ENCODE measurements around the gene ZNF804B.
"Not testable (repeated sequence)": the region's sequence is repeated elsewhere in the genome, so short reads cannot be mapped to it uniquely, and the experiment has no call there.

The ZNF804B gene

DNA sequence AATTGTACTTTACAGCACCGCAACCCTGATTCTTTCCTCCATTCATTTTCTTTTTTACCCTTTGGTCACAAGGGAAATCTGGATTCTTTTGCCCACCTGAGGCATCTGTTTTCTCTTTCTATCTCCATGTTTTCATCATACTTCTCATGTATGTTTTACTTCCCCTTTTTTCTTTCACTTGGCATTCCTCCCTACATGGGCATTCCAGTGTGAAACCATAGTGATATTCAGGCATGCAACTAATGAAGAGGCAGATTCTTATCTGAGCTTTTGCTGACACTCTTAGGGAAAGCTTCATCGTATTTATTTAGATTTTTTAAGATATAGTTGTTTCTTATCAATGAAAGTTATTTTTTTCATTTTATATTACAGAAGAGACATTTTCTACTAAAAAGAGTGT, 441.3 kb downstream of the ZNF804B start:
- no peaks in the 10 kb centered on the region for H3K9me3 ChIP-seq (ENCODE audit: control insufficient read depth, low read length)
- TF ChIP-seq CTCF (IDR thresholded peaks at IDR 0.05), result no peak
- no peak overlapping the region for H3K9ac ChIP-seq
- H3K36me3 ChIP-seq (ENCODE audit: control insufficient read depth, insufficient read depth, low read length), result no peaks in the 10 kb centered on the region
- H3K27ac ChIP-seq, result no peak overlapping the region
- no peaks in the 10 kb centered on the region for H3K4me1 ChIP-seq
- H3K4me2 ChIP-seq (ENCODE audit: low read length), result no peak overlapping the region
- H2AFZ ChIP-seq, result no peak overlapping the region
- no peak overlapping the region for H3K4me3 ChIP-seq (ENCODE audit: low read depth, low read length)
- no peaks in the 10 kb centered on the region for H3K27me3 ChIP-seq (ENCODE audit: control insufficient read depth, insufficient read depth, low read length)
- H3K79me2 ChIP-seq, result no peaks in the 10 kb centered on the region

DNA sequence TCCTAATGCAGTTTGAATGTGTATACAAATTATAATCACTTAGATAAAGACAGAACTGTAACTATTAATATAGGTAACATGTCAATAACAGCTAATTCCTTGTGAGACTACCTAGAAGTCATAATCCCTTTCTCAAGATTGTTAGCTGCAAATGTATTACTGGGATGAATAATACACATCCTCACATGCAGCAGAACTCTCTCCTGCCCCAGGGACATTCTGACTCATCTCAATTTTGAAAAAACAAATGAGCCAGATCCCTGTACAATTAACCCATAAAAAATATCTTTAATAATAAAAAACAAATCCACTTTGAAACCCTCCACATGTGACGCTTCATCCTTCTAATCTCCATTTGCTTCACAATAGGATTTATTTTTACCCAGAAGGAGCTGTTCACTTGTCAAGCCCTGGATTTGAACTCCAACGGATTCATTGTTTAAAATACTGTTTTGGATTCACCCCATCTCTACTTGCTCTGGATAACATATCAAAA, 464.4 kb downstream of the ZNF804B start:
- no peak overlapping the region for H3K4me3 ChIP-seq (ENCODE audit: low read depth, low read length)
- no peaks in the 10 kb centered on the region for H3K27me3 ChIP-seq (ENCODE audit: control insufficient read depth, insufficient read depth, low read length)
- H3K9ac ChIP-seq, result no peak overlapping the region
- H3K9me3 ChIP-seq (ENCODE audit: control insufficient read depth, low read length), result no peaks in the 10 kb centered on the region
- H3K36me3 ChIP-seq (ENCODE audit: control insufficient read depth, insufficient read depth, low read length), result no peaks in the 10 kb centered on the region
- no peak overlapping the region for H3K27ac ChIP-seq
- H3K4me1 ChIP-seq, result no peaks in the 10 kb centered on the region
- H3K79me2 ChIP-seq, result no peaks in the 10 kb centered on the region
- no peak for TF ChIP-seq CTCF (IDR thresholded peaks at IDR 0.05)
- H3K4me2 ChIP-seq (ENCODE audit: low read length), result no peak overlapping the region
- no peak overlapping the region for H2AFZ ChIP-seq

GRCh38 chr7:89228688-89229171, 469.2 kb downstream of the ZNF804B start:
- H2AFZ ChIP-seq; H3K9ac ChIP-seq; H3K36me3 ChIP-seq (ENCODE audit: control insufficient read depth, insufficient read depth, low read length); H3K27ac ChIP-seq; H3K79me2 ChIP-seq; H3K4me2 ChIP-seq (ENCODE audit: low read length); H3K4me3 ChIP-seq (ENCODE audit: low read depth, low read length); H3K9me3 ChIP-seq (ENCODE audit: control insufficient read depth, low read length); H3K27me3 ChIP-seq (ENCODE audit: control insufficient read depth, insufficient read depth, low read length); H3K4me1 ChIP-seq: not testable (repeated sequence)

- no peak overlapping the region for H3K27ac ChIP-seq
- H3K36me3 ChIP-seq (ENCODE audit: control insufficient read depth, insufficient read depth, low read length), result no peaks in the 10 kb centered on the region
- H3K27me3 ChIP-seq (ENCODE audit: control insufficient read depth, insufficient read depth, low read length), result no peaks in the 10 kb centered on the region
- H3K9me3 ChIP-seq (ENCODE audit: control insufficient read depth, low read length), result no peaks in the 10 kb centered on the region
- TF ChIP-seq CTCF (IDR thresholded peaks at IDR 0.05), result no peak
- H3K4me1 ChIP-seq, result no peaks in the 10 kb centered on the region
- H3K79me2 ChIP-seq, result no peaks in the 10 kb centered on the region
- no peak overlapping the region for H3K4me3 ChIP-seq (ENCODE audit: low read depth, low read length)
- H2AFZ ChIP-seq, result no peak overlapping the region
- no peak overlapping the region for H3K4me2 ChIP-seq (ENCODE audit: low read length)
- no peak overlapping the region for H3K9ac ChIP-seq
Observed at GRCh38 chr7:89238156-89238555, 478.7 kb downstream of the ZNF804B start.

- Histone ChIP-seq H3K9ac (no peak overlapping the region), H3K9me3 (ENCODE audit: control insufficient read depth, low read length) (no peaks in the 10 kb centered on the region), H2AFZ (no peak overlapping the region), H3K36me3 (ENCODE audit: control insufficient read depth, insufficient read depth, low read length) (no peaks in the 10 kb centered on the region), H3K4me3 (ENCODE audit: low read depth, low read length) (no peak overlapping the region), H3K4me2 (ENCODE audit: low read length) (no peak overlapping the region), H3K4me1 (no peaks in the 10 kb centered on the region), H3K27ac (no peak overlapping the region), H3K79me2 (no peaks in the 10 kb centered on the region), H3K27me3 (ENCODE audit: control insufficient read depth, insufficient read depth, low read length) (no peaks in the 10 kb centered on the region)
- no peak for TF ChIP-seq CTCF (IDR thresholded peaks at IDR 0.05)
Observed at GRCh38 chr7:89246196-89246595, 486.7 kb downstream of the ZNF804B start.
